HG02852 (cell line): ENCODE measurements around the gene SLC19A1.

Experiments used
- ATAC-seq: cut with Tn5 transposase; IDR thresholded peaks from one replicate; pipeline ENCODE4 v1.9.1; 2021; ENCODE audit warnings: mild to moderate bottlenecking, moderate library complexity; ENCODE audit not compliant: unreplicated experiment

SLC19A1 gene

DNA sequence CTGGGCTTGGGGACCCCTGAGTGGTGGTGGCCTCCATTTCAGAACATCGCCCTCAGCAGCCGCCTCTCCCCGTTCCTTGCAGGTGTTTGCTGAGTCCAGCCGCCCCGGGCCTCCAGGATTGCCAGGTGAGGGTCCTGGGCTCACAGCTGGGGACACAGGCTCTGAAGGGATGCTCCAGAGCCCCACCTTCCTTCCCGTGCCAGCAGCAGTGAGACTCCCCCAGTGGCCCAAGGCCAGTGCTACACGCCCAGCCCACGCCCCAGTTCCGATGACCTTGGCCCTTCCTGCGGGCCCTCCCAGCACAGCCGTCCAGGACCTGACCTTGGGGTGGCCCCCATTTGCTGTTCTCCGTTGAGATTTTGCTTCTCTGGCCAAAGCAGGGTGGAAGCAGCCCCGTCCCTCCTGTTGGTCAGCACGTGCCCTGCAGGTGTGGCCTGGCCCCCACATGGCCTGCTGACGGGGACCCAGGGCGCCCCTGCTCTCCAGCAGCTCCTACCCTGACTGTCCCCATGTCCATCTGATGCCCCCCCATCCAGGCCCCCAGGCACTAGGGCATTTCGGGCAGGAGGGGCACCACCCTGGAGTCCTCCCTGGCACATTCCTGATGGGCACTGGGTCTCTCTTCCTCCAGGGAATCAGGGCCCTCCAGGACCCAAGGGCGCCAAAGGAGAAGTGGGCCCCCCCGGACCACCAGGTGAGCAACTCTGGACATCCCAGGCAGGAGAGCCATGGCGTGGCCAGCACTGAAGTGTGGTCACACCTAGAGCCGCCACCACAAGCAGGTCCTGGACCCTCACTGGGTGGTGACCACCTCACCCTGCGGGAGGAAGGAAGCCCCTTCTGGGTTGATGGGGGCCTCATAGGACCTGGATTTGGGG lies 45.0 kb downstream of the SLC19A1 start:
- ATAC-seq: no peak

DNA sequence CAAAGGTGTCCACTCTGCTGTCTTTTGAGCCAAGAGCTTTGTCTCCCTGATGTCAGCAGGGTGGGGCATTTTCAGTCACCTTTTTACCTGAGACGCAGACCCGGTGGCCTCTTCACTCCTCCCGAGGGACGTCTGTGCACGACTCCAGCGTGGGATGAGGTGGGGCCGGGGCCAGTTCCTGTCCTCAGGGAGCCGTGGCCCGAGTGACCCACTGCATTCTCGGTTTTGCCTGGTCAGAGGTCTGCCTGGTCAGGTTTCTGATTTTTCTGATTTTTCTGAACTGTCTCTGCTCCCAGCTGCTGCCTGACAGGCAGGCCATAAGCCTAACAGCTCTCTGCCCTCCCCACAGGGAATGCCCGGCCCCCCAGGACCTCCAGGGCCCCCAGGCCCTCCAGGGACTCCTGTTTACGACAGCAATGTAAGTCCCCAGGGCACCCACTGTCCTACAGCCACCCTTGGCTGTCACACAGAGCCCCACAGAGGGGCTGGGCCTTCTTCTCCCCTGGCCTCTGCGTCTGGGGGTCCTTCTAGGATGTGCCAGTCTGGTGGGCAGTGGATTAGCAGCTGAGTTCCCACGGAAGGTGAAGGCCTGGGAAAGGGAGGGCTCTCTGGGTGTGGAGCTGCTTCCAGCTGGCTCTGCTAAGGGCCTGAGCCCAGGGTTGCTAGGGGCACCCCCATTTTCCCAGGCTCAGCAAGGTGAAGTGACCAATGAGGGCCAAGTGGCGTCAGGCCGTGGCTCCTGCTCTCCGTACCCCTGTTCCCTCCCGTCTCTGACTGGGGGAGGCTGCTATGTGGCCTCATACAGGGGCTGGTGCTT lies 45.9 kb downstream of the SLC19A1 start:
- no peak for ATAC-seq

DNA sequence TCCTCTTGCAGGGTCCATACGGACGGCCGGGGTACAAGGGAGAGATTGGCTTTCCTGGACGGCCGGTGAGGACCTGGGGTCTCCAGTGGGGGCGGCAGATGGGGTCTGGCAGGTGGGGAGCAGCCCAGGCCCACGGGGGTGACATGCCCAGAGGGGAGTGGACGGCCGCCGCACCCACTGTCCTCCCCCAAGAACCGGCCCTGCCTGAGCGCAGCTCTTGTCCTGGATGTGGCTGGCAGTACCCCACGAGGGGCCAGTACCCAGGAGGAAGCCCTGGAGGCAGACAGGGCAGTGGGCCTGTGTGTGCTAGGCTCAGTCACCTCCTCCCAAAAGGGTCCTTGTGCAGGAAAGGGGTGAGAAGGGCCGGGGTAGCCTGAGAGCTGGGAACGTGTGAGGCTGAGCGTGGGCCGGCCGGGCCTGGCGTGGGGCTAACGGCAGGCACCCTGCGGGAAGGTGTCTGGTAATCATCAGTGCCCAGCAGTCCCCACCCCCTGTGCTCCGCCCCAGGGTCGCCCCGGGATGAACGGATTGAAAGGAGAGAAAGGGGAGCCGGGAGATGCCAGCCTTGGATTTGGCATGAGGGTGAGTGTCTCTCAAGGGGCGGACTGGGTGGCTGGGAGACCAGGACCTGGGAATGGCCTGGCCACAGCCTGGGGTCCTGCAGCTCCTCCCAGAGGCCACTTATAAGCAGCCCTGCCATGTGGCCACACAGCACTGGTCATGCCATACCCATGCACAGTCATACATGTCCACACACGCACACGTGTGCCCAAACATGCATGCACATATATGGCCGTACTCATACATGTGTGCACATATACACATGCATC lies 47.2 kb downstream of the SLC19A1 start:
- ATAC-seq: no peak

DNA sequence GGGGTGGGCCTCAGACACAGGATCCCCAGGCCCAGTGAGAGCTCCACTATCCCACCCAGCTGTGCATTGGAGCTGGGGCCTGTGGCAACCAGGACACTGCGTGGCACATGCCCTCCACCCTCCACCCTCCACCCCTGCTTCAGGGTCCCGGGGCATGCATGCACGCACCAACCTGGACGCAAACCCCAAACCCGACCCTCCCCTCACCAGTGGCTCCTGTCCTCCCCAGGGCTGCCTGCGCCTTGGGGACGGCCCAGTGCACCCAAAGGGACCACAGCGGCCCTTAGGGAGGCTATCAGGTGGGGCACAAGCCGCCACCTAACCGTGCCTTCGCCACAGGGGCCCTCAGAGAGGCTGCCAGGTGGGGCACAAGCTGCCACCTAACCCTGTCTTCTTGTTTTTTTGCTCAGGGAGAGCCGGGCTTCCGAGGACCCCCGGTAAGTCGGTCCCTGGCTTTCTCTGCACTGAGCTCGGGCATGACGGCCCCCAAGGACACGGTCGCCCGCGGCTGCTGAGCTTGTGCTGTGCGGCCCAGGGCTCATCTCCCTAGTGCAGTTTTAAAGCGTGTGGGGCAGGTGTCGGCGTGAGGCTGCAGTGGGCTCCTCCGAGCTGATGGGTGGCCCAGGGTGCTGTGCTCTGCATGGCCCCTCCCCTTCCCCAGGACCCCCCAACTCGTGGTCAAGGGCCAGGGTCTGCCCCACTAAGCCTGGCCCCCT lies 47.9 kb downstream of the SLC19A1 start:
- no peak for ATAC-seq

DNA sequence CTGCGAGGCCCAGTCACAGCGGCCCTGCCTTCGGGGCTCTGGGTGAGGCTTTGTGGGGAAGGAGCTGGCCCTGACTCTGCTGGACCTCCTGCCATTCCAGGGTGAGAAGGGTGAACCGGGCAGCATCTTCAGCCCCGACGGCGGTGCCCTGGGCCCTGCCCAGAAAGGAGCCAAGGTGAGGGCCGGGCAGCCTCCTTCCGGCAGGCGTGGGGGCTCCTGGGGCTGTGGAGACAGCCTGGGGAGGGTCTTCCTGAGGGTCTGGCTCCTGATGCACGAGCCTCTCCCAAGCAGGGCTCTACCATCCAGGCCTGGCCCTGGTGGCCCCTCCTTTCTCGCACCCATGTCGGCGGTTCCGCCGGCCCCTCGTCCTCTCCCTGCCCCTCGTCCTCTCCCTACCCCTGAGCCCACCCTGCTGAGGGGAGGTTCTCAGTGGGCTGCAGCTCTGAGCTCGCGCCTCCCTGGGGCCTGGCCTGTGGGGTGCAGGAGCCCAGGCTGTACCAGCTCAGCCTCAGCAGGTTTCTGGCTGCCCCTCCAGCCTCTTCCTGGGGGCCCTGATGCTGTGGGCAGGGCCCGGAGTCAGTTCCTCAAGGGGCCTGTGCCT lies 48.7 kb downstream of the SLC19A1 start:
- no peak for ATAC-seq

DNA sequence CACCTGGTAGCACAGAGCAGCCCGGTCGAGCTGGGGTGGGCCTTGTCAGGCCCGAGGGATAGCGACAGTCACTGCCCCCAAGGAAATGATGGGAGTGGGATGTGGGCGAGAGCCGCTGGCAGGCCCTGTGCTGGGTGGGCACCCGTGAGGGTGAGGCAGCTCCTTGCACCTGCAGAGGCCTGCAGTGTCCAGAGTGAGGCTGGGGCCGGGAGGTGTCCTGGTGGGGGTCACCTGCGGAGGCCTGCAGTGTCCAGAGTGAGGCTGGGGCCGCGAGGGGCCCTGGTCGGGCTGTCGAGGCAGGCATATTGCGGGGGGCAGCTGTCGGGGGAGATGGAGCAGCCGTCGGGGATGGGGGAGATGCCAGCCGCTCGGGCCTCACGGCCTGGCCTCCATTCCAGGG lies 49.5 kb downstream of the SLC19A1 start:
- no peak for ATAC-seq

DNA sequence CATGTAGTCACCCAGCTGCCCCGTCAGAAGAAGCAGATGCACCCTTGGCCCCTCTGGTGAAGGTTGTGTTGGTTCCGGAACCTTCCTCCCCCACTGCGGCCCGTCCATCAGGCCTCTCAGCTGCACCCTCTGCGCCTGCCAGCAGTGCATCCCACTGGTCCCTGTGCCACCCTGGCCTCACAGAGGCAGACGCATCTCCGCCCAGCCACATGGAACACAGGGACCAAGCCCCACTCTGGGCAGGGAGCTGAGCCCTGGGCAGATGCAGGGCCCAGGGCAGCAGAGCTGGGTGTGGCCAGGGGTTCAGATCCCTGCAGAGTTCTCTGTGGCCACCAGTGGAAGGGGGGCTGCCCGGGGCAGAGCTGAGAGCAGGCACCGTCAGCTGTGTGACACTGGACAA lies 50.6 kb downstream of the SLC19A1 start:
- no peak for ATAC-seq

DNA sequence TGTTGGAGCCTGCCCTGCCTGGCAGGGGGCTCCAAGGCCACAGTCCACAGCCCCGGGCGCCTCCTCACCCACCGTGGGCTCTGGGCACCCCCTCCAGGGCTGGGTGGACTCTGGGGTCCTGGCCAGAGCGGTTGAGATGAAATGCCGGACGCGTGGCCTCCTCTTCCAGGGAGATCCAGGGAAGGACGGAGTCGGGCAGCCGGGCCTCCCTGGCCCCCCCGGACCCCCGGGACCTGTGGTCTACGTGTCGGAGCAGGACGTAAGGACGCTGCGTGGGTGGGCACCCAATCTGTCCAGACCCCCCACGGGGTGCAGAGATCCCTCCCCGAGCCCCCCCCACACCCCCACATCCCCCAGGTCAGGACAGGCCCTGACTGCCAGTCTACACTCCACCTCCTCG lies 51.2 kb downstream of the SLC19A1 start:
- no peak for ATAC-seq

DNA sequence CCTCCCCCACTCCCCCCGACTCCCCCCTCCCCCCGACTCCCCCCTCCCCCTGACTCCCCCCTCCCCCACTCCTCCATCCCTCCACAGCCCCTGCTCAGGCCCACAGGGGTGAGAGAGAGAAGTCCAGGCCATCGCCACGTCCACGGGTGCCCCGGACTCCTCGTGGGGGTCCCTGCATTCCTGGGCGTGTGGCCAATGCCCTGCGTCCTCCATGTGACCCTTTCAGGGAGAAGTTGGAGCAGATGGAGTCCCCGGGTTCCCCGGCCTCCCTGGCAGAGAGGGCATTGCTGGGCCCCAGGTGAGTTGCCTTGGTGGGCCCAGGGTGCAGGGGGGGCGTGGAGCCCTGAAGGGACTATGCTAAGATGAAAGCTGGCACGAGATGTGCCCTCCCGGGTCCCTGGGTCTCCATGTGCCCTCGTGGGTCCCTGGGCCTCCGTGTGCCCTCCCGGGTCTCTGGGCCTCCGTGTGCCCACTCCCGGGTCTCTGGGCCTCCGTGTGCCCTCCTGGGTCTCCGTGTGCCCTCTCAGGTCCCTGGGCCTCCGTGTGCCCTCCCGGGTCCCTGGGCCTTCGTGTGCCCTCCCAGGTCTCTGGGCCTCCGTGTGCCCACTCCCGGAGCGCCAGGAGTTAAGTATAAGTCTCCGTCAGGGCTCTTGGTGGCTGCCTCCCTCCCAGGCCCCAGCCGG lies 52.0 kb downstream of the SLC19A1 start:
- ATAC-seq: no peak

DNA sequence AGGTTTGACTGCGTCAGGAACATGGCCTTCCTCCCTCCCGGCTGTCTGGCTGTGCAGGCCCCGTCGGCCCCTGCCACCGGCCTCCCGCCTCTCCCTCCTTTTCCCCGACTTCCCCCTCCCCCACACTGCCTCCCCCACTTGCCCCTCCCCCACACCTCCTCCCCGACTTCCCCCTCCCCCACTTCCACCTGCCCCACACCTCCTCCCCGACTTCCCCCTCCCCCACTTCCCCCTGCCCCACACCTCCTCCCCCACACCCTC lies 52.6 kb downstream of the SLC19A1 start:
- ATAC-seq: no peak

DNA sequence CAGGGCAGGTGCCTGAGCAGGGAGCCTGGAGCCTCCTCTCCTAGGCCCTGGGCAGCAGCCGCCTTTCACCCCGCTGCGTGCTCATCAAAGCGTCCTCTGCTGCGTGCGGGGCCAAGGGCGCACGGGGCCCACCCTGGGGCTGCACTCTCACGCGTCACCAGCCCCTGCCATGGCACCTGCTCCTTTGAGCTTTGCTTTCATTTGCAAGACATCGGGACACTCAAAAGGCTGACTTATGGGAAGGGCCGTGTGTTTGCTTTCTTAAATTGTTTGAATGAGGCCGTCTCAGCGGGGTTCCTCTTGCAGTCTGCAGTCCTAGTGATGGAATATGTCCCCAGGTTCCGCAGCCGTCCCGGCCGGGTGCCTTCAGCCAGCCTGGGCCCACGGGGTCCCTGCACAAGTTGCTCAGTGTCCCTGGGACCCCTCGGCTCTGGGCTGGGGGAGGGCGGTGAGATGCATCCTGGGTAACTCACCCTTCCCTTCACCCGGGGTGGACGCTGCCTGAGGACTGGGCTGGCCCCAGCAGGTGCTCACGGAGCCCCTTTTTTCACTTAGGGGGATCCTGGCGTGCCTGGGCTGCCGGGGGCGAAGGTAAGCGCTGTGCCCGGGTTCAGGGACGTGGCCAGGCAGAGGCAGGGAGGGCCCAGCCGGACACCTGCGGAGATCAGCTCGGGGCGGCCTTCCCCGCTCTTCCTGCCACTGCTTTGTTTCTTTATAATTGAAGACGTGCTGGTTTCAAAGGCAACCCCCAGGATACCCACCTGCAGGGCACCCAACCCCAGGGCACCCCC lies 53.1 kb downstream of the SLC19A1 start:
- no peak for ATAC-seq

DNA sequence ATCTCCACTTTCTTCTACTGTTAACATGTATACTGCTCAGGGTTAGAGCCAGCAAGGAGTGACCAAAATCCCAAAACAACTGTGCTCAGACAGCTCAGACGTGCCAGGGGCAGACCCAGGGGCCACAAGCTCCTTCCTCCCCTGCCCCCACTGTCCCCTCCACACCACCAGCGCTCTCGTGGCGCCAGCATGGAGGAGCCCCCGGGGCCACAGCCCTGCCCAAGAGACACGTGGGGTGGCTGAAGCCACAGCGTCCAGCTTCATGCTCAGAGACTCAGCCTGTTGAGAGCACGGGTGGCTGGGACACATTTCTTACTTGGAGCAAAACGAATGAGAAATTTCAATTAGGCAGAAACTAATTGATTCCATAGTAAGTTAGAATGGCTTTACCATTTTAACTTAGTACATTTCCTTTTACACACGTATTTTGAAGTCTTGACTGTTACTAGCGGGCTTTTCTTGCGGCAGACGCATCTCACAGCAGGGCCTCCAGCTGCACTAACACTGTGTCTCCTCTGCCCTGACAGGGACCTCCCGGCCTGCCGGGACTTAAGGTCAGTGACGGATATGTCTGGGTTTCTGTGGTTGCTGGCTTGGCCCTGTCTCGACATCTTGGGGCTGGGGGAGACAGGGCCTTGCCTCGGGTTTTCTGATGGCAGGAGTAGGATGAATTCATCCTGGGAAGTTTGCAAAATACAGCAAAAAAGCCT lies 54.2 kb downstream of the SLC19A1 start:
- ATAC-seq: no peak

DNA sequence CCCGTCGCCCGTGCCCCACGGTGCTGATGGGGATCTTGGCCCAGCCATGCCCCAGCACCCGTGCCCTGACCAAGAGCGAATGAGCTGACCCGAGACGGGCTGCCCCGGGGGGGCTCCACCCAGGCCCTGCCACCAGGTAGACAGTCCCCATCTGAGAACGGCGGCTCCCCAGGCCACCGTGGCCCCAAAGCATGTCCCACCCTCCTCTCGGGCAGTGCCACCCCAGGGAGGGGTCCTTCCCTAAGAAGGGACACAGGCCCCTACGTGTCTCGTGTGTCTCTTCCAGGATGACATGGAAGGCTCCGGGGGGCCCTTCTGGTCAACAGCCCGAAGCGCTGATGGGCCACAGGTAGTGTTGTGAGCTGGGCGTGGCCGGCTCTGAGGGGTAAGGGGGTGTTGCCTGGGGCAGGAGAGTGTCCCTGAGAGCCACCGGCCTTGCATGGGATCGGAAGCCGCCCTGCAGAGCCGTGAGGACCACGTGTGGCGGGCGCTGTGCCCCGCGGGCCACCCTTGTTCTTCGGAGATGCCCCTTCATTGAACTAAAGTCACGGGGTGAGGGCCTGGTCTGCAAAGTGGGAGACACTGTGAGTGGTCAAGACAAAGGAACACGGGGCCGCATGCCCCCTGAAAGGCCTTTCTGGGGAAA lies 55.0 kb downstream of the SLC19A1 start:
- no peak for ATAC-seq

DNA sequence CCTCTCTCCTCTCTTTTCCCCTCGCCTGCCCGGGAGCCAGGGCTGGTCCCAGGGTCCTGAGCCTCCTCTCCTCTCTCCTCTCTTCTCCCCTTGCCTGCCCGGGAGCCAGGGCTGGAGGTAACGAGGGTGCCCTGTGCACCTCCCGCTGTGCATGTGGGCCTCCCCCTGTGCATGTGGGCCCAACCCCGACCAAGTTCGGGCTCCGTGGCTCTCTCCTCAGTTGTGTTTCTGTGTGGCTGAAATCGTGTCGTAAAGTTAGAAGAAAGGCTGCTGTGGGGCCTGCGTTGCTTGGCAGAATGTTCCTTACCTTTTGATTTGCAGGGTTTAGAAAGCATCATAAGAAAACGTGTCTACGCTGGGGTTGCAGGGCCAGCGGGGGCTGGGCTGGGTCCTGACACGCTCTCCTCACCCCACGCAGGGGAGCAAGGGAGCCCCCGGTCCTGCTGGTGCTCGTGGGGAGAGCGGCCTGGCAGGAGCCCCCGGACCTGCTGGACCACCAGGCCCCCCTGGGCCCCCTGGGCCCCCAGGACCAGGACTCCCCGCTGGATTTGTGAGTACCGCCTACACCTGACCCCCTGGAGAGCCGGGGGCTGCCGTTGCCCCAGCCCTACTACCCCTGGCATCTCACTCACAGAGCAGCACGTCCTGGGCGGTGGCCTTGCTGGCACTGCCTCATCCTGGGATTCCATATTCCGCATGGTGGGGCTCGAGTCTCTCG lies 55.6 kb downstream of the SLC19A1 start:
- no peak for ATAC-seq

DNA sequence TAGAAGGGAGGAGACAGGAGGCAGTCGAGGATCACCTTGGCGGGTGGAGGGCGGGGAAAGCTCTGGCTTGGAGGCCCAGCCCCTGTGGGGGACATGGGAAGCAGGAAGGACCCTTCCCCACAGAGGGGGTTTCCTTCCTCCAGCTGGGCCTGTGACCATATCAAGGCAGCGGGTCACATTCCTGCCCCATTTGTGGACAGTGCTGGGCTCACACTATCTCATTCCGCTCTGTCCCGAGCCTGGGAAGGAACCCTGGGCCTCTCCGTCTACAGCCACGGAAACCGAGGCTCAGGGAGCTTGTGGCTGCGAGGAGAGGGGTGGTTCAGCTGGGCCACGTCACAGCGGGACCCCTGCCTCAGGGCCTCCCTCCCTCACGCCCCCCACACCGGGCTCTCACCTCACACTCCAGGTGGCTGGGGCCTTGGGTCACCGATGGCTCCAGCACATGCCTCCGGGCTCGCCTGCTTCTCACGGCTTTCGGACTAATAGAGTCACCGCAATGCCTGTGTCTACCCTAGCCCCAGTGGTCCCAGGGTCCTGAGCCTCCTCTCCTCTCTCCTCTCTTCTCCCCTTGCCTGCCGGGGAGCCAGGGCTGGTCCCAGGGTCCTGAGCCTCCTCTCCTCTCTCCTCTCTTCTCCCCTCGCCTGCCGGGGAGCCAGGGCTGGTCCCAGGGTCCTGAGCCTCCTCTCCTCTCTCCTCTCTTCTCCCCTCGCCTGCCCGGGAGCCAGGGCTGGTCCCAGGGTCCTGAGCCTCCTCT lies 56.4 kb downstream of the SLC19A1 start:
- no peak for ATAC-seq

DNA sequence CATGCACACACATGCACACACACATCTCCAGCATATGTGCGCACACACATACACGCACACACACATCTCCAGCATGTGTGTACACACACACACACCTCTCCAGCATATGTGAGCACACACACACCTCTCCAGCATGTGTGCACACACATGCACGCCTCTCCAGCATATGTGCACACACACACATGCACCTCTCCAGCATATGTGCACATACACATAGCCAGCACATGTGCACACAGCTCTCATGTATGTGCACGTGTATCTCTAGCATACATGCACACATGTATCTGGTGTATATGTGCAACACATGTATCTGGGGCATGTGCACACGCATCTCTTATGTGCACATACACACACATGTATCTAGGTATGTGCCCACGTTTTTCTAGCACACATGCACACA lies 57.9 kb downstream of the SLC19A1 start:
- ATAC-seq: no peak
